H1 (cell line): Measurements from ENCODE around the gene TM7SF3. TPM values are rescaled to one million over a fixed set of nuclear protein-coding genes. Genes with fewer than 3 reads are reported as not detected.

Source experiments
- RFX5 ChIP-seq: IDR thresholded peaks from 2 replicates; pipeline ENCODE4 v1.6.1; 2011; ENCODE audit warnings: low read depth, low read length, improper control_type of control experiment, borderline replicate concordance
- polyA plus RNA-seq, 7 experiments: library from polyadenylated mRNA; depleted of rRNA in 3 of 7; stranded (reverse) in 5 of 7; unstranded in 2 of 7; fragments of >200 nt in 5 of 7; fragments of 200-250 nt in 2 of 7; gene quantifications; 1 replicate in 5 of 7; 2 replicates in 1 of 7; 4 replicates in 1 of 7; pipeline versions ENCODE4 v1.2.1 to v1.2.3, GENCODE V29; 2011 to 2013; ENCODE audit warnings: missing spikeins in 2 of 7, mixed read lengths in 2 of 7
- total RNA-seq: library from RNA; stranded (reverse); fragmentation: NEBNext Ultra II Directional; extraction: Animal tissue kit (Norgen Biotek cat#: 25700); gene quantifications from 2 replicates; pipeline ENCODE4 v1.2.1, GENCODE V29; 2021

The TM7SF3 gene
- total and polyA plus RNA-seq, 2 of the 8 experiments (the other 6 are each of a cell fraction or from before 2014, with no cell fraction given), result 57.9 to 77.2 TPM

GRCh38 chr12:27052176-27052575, 38.0 kb upstream of the TM7SF3 start (continued):
- TF ChIP-seq RFX5, result no peak
